Activated naive CD4-positive, alpha-beta T cell treated with anti-CD3 and anti-CD28 coated beads, Interleukin-2, amount 50 U/mL, for 16 hours (primary cell): ENCODE data around the gene RUFY3.
"Not testable (repeated sequence)": the region's sequence is repeated elsewhere in the genome, so short reads cannot be mapped to it uniquely, and the experiment has no call there.

Experiments used
- DNase-seq: peaks from one replicate; pipeline ENCODE4 v3.0.0-alpha.2; 2020

The RUFY3 gene

GRCh38 chr4:70788733-70789132, 67.0 kb downstream of the RUFY3 start:
- no peak for DNase-seq

GRCh38 chr4:70793626-70794025, 71.9 kb downstream of the RUFY3 start:
- DNase-seq: no peak

DNA sequence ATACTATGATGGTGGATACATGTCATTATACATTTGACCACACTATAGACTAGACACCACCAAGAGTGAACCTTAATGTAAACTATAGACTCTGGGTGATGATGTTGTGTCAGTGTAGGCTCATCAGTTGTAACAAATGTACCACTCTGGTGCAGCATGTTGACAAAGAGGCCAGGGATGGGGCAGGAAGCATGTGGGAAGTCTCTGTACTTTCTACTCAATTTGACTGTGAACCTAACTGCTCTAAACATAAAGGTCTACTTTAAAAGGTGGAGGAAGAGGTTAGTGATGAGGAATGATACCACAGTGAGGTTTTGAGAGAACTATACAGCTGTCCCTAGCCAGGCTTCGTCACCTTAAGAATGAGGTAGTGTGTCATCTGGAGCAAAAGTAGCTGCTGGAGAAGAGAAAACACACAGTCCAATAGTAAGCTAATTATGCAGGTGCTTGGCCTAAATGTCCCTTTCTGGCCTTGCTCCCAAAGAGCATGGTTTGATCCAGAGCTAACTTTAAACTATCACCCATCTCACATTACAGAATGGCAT, 79.6 kb downstream of the RUFY3 start:
- DNase-seq: no peak

DNA sequence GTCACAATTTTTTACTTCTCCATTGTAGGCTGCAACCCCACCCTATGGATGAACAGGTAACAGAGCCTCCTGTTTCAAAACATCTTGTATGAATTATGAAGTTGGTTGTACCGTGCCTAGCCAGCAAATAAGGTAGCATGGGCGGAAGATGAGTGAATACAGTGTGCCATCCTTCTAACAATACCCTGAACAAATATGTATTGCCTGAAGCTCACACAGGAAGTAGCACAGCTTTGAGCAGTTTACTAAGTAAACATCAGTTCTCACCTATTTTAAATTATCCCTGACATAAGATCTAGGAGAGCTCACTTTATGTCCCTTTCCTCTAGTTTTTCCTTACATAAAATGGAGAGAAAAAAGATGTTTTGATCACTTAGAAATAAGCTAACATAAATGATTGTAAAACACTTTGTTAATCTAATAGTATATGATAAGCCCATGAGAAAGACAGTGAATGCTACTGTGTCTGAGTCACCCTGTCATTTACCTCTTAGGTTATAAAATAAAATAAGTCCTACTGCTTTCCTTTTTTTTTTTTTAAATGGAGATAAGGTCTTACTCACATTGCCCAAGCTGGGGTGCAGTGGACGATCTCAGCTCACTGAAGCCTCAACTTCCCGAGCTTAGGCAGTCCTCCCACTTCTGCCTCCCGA, 81.3 kb downstream of the RUFY3 start:
- no peak for DNase-seq

GRCh38 chr4:70808151-70808550, 86.4 kb downstream of the RUFY3 start:
- DNase-seq: no peak

GRCh38 chr4:70815370-70815769, 93.6 kb downstream of the RUFY3 start:
- no peak for DNase-seq

GRCh38 chr4:70816894-70817293, 95.1 kb downstream of the RUFY3 start:
- no peak for DNase-seq

- no peak for DNase-seq
These were observed 96.5 kb downstream of the RUFY3 start for GRCh38 chr4:70818173-70818855.

GRCh38 chr4:70818921-70819320, 97.2 kb downstream of the RUFY3 start:
- no peak for DNase-seq

DNA sequence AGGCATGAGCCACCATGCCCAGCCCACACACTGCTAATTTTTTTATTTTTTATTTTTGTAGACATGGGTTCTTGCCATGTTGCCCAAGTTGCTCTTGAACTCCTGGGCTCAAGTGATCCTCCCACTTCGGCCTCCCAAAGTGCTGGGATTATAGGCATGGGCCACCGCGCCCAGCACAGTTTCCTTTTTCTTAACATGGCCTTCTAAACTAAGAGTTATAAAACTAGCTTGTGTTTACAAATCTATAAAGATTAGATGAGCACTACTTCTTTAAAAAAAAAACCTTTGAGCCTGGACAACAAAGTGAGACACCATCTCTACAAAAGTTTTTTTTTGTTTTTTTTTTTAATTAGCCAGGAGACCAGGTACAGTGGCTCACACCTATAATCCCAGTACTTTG, 107.3 kb downstream of the RUFY3 start:
- DNase-seq: no peak

DNA sequence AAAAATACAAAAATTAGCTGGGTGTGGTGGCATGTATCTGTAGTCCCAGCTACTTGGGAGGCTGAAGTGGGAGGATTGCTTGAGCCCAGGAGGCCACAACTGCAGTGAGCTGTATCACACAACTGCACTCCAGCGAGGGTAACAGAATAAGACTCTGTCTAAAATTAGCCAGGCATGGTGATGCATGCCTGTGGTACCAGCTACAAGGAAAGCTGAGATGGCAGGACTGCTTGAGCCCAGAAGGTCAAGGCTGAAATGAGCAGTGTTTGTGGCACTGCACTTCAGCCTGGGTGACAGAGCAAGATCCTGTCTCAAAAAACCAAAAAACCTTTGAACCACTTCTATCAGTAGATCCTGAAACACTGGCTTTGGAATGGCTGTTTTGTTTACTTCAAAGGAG, 107.7 kb downstream of the RUFY3 start:
- DNase-seq: no peak

GRCh38 chr4:70830054-70830453, 108.3 kb downstream of the RUFY3 start:
- no peak for DNase-seq

DNA sequence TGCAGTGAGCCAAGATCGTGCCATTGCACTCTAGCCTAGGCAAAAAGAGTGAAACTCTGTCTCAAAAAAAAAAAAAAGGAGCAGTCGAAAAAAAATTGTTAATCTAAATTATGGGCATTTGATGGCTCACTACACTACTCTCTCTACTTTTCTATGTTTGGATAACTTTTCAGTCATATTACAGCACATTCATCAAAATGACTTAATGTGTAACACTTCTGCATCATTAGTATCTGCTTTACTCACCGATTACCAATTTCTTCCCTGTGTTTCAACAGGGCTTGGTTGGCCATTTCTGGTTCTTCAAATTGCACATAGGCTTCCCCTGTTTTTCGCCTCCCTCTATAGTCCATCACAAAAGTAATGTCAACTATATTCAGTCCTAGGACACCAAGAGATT, 109.5 kb downstream of the RUFY3 start:
- DNase-seq: no peak

DNA sequence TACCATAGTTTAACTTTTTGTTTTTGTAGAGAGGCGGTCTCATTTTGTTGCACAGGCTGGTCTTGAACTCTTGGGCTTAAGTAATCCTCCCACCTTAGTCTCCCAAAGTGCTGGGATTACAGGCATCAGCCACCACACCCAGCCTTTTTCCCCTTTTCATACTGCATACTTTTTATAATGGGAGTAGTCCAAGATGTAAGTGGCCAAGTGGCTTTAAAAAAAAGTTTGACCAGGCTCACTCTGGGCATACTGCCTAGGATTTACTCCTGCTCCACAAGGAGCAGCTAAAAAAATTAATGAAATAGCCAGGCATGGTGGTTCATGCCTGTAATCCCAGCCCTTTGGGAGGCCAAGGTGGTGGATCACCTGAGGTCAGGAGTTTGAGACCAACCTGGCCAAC, 111.9 kb downstream of the RUFY3 start:
- DNase-seq: no peak

GRCh38 chr4:70836081-70836480, 114.3 kb downstream of the RUFY3 start:
- no peak for DNase-seq

- no peak for DNase-seq
These were observed 116.4 kb downstream of the RUFY3 start for GRCh38 chr4:70838204-70838603.

- DNase-seq: peak; percentile 69
These were observed 117.2 kb downstream of the RUFY3 start for GRCh38 chr4:70838666-70839588.

DNA sequence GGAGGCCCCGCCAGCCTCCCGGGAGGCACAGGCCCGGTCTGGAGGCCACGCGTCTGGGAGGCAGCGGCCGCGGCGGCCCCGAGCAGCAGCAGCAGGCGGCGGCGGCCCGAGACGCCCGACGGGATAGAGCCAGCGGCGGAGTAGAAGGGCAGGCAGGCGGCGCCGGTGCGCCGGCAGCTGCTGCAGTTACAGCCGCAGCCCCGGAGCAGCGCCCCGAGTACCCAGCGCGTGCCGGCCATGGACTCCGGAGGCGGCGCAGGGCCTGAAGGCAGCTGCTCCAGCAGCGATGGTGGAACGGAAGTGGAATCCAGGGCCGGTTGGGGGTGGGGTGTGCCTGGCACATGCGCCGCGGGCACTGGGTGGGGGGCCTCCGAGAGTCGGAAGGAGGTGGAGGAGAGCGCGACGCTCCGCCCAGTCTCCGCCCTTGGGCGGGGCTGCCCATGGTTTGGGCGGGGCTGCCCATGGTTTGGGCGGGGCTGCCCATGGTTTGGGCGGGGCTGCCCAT, 117.9 kb downstream of the RUFY3 start, which contains the start of gene GRSF1:
GRSF1 (minus strand) TSS at position 302 of the 505 bp plus-strand sequence; CDS start at position 239, 63 bp downstream.
- DNase-seq: peak; percentile 93

GRCh38 chr4:70840137-70840536, 118.4 kb downstream of the RUFY3 start:
- DNase-seq: peak; percentile 52

DNA sequence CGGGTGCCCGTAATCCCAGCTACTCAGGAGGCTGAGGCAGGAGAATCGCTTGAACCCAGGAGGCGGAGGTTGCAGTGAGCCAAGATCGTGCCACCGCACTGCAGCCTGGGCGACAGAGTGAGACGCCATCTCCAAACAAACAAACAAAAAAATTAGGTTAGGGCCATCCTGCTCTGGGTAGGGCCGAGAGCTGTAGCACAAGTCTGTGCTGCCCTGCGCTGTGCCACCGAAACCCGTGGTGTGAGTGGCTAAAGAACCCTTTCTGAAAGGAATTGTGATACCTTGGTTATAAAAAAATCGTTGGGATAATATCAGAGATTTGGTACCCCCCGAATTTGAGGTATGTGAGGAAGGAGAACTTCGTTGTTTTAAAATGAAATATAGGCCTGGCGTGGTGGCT, 118.9 kb downstream of the RUFY3 start:
- DNase-seq: not testable (repeated sequence)

- no peak for DNase-seq
These were observed 119.4 kb downstream of the RUFY3 start for GRCh38 chr4:70841211-70841610.

GRCh38 chr4:70841951-70842350, 120.2 kb downstream of the RUFY3 start:
- no peak for DNase-seq
